A549 (cell line): ENCODE measurements around the gene TRIM41. TPM values are rescaled to one million over a fixed set of nuclear protein-coding genes. Genes with fewer than 3 reads are reported as not detected.

Source experiments
- ATAC-seq, 2 experiments: fragments of 200-7000 bp in 1 of 2; fragments of >200 bp in 1 of 2; cut with Nextera tagmentation in 1 of 2; cut with Tn5 transposase in 1 of 2; 3 replicates each; pipeline versions ENCODE4 v1.8.0 to v1.9.1; 2018 to 2020; ENCODE audit warnings: mild to moderate bottlenecking in 1 of 2, moderate library complexity in 1 of 2
- CTCF ChIA-PET: fragments of 300-600 bp; sonication (Branson Sonifier 250); formaldehyde crosslinking; extraction: SDS; loops from one replicate; lab custom pipeline; 2021; ENCODE audit warnings: antibody characterized with exemption, inconsistent platforms; lab: Yijun Ruan, JAX
- POLR2A ChIA-PET: fragments of 350-600 bp; formaldehyde crosslinking; extraction: SDS; loops from one replicate; lab custom pipeline; 2021; ENCODE audit warnings: antibody characterized with exemption, inconsistent platforms; lab: Yijun Ruan, JAX
- DNase-seq, 2 experiments: peaks; one replicate each; pipeline versions ENCODE4 v3.0.0 to v3.0.0-alpha.2; 2011 to 2016; ENCODE audit warnings: low read depth in 1 of 2, low spot score in 1 of 2
- FAIRE-seq: peaks from 2 replicates; lab custom pipeline; 2011; peaks lifted over from hg19 to GRCh38; lab: Jason Lieb, UNC
- H3K27ac ChIP-seq, 2 experiments: fragments of >200 bp; sonication (Bioruptor Twin); formaldehyde crosslinking; 3 replicates each; pipeline ENCODE4 v1.5.1; 2016 to 2017
- H3K4me1 ChIP-seq: fragments of >200 bp; sonication (Bioruptor Twin); formaldehyde crosslinking; 3 replicates; pipeline ENCODE4 v1.6.1; 2016
- H3K4me2 ChIP-seq: fragments of >200 bp; sonication (Bioruptor Twin); formaldehyde crosslinking; 3 replicates; pipeline ENCODE4 v1.6.1; 2016
- H3K4me3 ChIP-seq: fragments of >200 bp; sonication (Bioruptor Twin); formaldehyde crosslinking; 3 replicates; pipeline ENCODE4 v1.5.1; 2016
- H3K9me3 ChIP-seq: fragments of >200 bp; sonication (Bioruptor Twin); formaldehyde crosslinking; 3 replicates; pipeline ENCODE4 v1.6.1; 2016
- BHLHE40 ChIP-seq: IDR thresholded peaks from 2 replicates; pipeline ENCODE4 v1.6.1; 2012; ENCODE audit warnings: low read depth, low read length, inconsistent platforms
- CHD4 ChIP-seq: fragments of 200-600 bp; sonication (generic); IDR thresholded peaks from 2 replicates; pipeline ENCODE4 v1.6.1; 2016; ENCODE audit warnings: antibody characterized with exemption, mild to moderate bottlenecking, borderline replicate concordance
- EHMT2 ChIP-seq: fragments of 200-600 bp; sonication (generic); IDR thresholded peaks from 2 replicates; pipeline ENCODE4 v1.6.1; 2016; ENCODE audit warnings: antibody characterized with exemption, low read depth, mild to moderate bottlenecking, moderate library complexity
- FOSL2 ChIP-seq, 2 experiments: fragments of 450-650 bp in 1 of 2; fragments of >200 bp in 1 of 2; sonication (Bioruptor Twin) in 1 of 2; formaldehyde crosslinking; IDR thresholded peaks; 2 replicates each; pipeline versions ENCODE4 v1.5.0 to v1.6.1; 2016 to 2020; ENCODE audit warnings: mild to moderate bottlenecking in 1 of 2, moderate library complexity in 1 of 2
- GATA3 ChIP-seq: IDR thresholded peaks from 2 replicates; pipeline ENCODE4 v1.6.1; 2012; ENCODE audit warnings: borderline replicate concordance
- HMGXB4 ChIP-seq: fragments of 250-450 bp; sonication (Bioruptor Pico); IDR thresholded peaks from 2 replicates; pipeline ENCODE4 v1.5.0; 2021; ENCODE audit warnings: mild to moderate bottlenecking, moderate library complexity, borderline replicate concordance
- HOXB5 ChIP-seq: fragments of 250-450 bp; sonication (Bioruptor Pico); IDR thresholded peaks from 2 replicates; pipeline ENCODE4 v1.5.0; 2020; ENCODE audit warnings: mild to moderate bottlenecking, moderate library complexity
- JUNB ChIP-seq: fragments of >200 bp; sonication (Bioruptor Twin); formaldehyde crosslinking; IDR thresholded peaks from 2 replicates; pipeline ENCODE4 v1.6.1; 2016
- KDM5A ChIP-seq: fragments of 200-600 bp; sonication (generic); IDR thresholded peaks from 2 replicates; pipeline ENCODE4 v1.6.1; 2016; ENCODE audit warnings: antibody characterized with exemption, mild to moderate bottlenecking
- MAFK ChIP-seq: fragments of 450-650 bp; IDR thresholded peaks from 2 replicates; pipeline ENCODE4 v1.6.1; 2014; ENCODE audit not compliant: partially characterized antibody
- MAZ ChIP-seq: fragments of 150-350 bp; IDR thresholded peaks from 2 replicates; pipeline ENCODE4 v1.6.1; 2014; ENCODE audit warnings: antibody characterized with exemption, low read depth, low read length, borderline replicate concordance
- MYC ChIP-seq: IDR thresholded peaks from 2 replicates; pipeline ENCODE4 v1.6.1; 2012; ENCODE audit warnings: mild to moderate bottlenecking, inconsistent platforms, low read length, improper control_type of control experiment, borderline replicate concordance
- NR3C1 ChIP-seq: fragments of >200 bp; sonication (Bioruptor Twin); formaldehyde crosslinking; IDR thresholded peaks from 3 replicates; pipeline ENCODE4 v1.6.1; 2017
- PHF8 ChIP-seq: fragments of 200-600 bp; sonication (generic); IDR thresholded peaks from 2 replicates; pipeline ENCODE4 v1.6.1; 2016; ENCODE audit warnings: low read depth, mild to moderate bottlenecking, antibody characterized with exemption, moderate library complexity, borderline replicate concordance
- POLR2AphosphoS2 ChIP-seq: conservative IDR thresholded peaks from 2 replicates; pipeline ENCODE4 v1.6.1; 2012; ENCODE audit warnings: low read length, improper control_type of control experiment, inconsistent platforms
- RCOR1 ChIP-seq: fragments of 150-350 bp; IDR thresholded peaks from 2 replicates; pipeline ENCODE4 v1.6.1; 2014; ENCODE audit warnings: antibody characterized with exemption, low read length, low read depth
- REST ChIP-seq: fragments of 200-600 bp; sonication (generic); IDR thresholded peaks from 2 replicates; pipeline ENCODE4 v1.6.1; 2016; ENCODE audit warnings: antibody characterized with exemption, mild to moderate bottlenecking, moderate library complexity
- SREBF2 ChIP-seq: fragments of 450-650 bp; IDR thresholded peaks from 2 replicates; pipeline ENCODE4 v1.6.1; 2014; ENCODE audit warnings: mild to moderate bottlenecking, moderate library complexity
- USF2 ChIP-seq: fragments of 450-650 bp; IDR thresholded peaks from 2 replicates; pipeline ENCODE4 v1.6.1; 2014; ENCODE audit warnings: antibody characterized with exemption
- ZFP36 ChIP-seq: fragments of 450-650 bp; IDR thresholded peaks from 2 replicates; pipeline ENCODE4 v1.6.1; 2014; ENCODE audit warnings: borderline replicate concordance; ENCODE audit not compliant: partially characterized antibody
- WGBS: methylation state at CpG from one replicate; pipeline ENCODE4 v1.1.6; 2017; ENCODE audit errors: missing lambda C conversion rate; 5-methylcytosine and 5-hydroxymethylcytosine counted together
- polyA plus RNA-seq, 4 experiments: library from polyadenylated mRNA; depleted of rRNA in 3 of 4; stranded (reverse); fragments of >200 nt; fragmentation: RNase III in 1 of 4; extraction: RNeasy Plus Mini Kit Qiagen cat#74134 plus additional on column Dnase treatment in 1 of 4; gene quantifications; 2 replicates in 3 of 4; 3 replicates in 1 of 4; pipeline ENCODE4 v1.2.3, GENCODE V29; 2011 to 2017

Gene TRIM41
- polyA plus RNA-seq, 2 of the 4 experiments (the other 2 are of a cell fraction) = 22.7 to 32.5 TPM

- CTCF ChIA-PET = interaction anchor here (1.0 to 1.8 kb wide), 3 partner anchors 18 to 40 kb away, joined by 4 to 5 read pairs (median 4); partner anchors contain the start of gene TRIM41
- Histone ChIP-seq H3K9me3 (no peaks in the 10 kb centered on the region), H3K4me3 (no peak overlapping the region), H3K27ac (no peak overlapping the region), H3K4me1 (peaks cover 15% of the 10 kb centered on the region; the same call in 2 of the 3 replicates), H3K4me2 (no peak overlapping the region)
- no peak for DNase-seq
- TF ChIP-seq KDM5A (no peak), MYC (no peak), HMGXB4 (CRISPR knock-in tag) (no peak), USF2 (no peak)
- 75% methylated on average over 9 of the region's 9 CpGs for WGBS
- POLR2A ChIA-PET = interaction anchor here (0.6 to 1.0 kb wide), 2 partner anchors 7 to 619 kb away, joined by 3 to 7 read pairs; no protein-coding TSS in a partner anchor
- no peak for ATAC-seq
- no peak for FAIRE-seq
Observed at GRCh38 chr5:181198905-181199519, 24.1 kb upstream of the TRIM41 start.

- ChIA-PET POLR2A (interaction anchor here (1.0 kb wide), 1 partner anchor 8 kb away, joined by 3 read pairs; no protein-coding TSS in a partner anchor), CTCF (interaction anchor here (0.9 to 1.6 kb wide), 3 partner anchors 9 to 41 kb away, joined by 3 to 4 read pairs (median 4); partner anchors contain the start of gene TRIM41)
- TF ChIP-seq FOSL2 (IDR thresholded peaks at IDR 0.05) = no peak
- no peak for TF ChIP-seq FOSL2 (CRISPR knock-in tag; IDR thresholded peaks at IDR 0.05)
- no peak for TF ChIP-seq NR3C1
- TF ChIP-seq CHD4 = no peak
- no peak for TF ChIP-seq SREBF2
- no peak for TF ChIP-seq USF2
- no peak for TF ChIP-seq EHMT2
- no peak for TF ChIP-seq MAFK
- DNase-seq = no peak
- FAIRE-seq = no peak
- H3K9me3 ChIP-seq = no peaks in the 10 kb centered on the region
- no peak overlapping the region for H3K27ac ChIP-seq
- H3K4me3 ChIP-seq = no peak overlapping the region
- H3K4me2 ChIP-seq = no peak overlapping the region
- WGBS = 87% methylated on average over 12 of the region's 12 CpGs
- no peak for ATAC-seq
- peaks cover 15% of the 10 kb centered on the region; the same call in 2 of the 3 replicates for H3K4me1 ChIP-seq
Observed at GRCh38 chr5:181199881-181200638, 23.0 kb upstream of the TRIM41 start.

- FAIRE-seq (no peak), ATAC-seq (no peak), DNase-seq (no peak)
- 91% methylated on average over 4 of the region's 4 CpGs for WGBS
- no peaks in the 10 kb centered on the region for H3K9me3 ChIP-seq
- ChIA-PET CTCF (interaction anchor here (1.8 kb wide), 1 partner anchor 9 kb away, joined by 17 read pairs; no protein-coding TSS in a partner anchor), POLR2A (interaction anchor here (1.0 kb wide), 1 partner anchor 9 kb away, joined by 5 read pairs; no protein-coding TSS in a partner anchor)
- H3K4me3 ChIP-seq = no peak overlapping the region
- peaks cover 19% of the 10 kb centered on the region for H3K4me1 ChIP-seq
- H3K27ac ChIP-seq = no peak overlapping the region
- H3K4me2 ChIP-seq = no peak overlapping the region
- TF ChIP-seq BHLHE40 (no peak), HOXB5 (no peak), GATA3 (no peak), POLR2AphosphoS2 (no peak), REST (no peak), RCOR1 (no peak), FOSL2 (IDR thresholded peaks at IDR 0.05) (no peak), FOSL2 (CRISPR knock-in tag; IDR thresholded peaks at IDR 0.05) (no peak), USF2 (no peak), MAZ (no peak), ZFP36 (no peak), CHD4 (no peak), PHF8 (no peak), JUNB (no peak)
Observed at GRCh38 chr5:181200816-181201215, 22.3 kb upstream of the TRIM41 start.
